GM23338 (cell line): ENCODE results near the gene SYT10. TPM values are rescaled to one million over a fixed set of nuclear protein-coding genes. Genes with fewer than 3 reads are reported as not detected.

ENCODE experiments used
- ATAC-seq: fragments of 200-7000 bp; cut with Tn5 transposase; 3 replicates; pipeline ENCODE4 v1.9.1; 2020
- DNase-seq: peaks from one replicate; pipeline ENCODE4 v3.0.0-alpha.2; 2015; ENCODE audit warnings: low spot score
- H2AFZ ChIP-seq: fragments of 200-600 bp; sonication (generic); 2 replicates; pipeline ENCODE4 v1.8.0; 2016; ENCODE audit warnings: antibody characterized with exemption, mild to moderate bottlenecking, moderate library complexity
- H3F3A ChIP-seq: fragments of 200-600 bp; sonication (generic); replicated peaks from 2 replicates; pipeline ENCODE4 v1.8.0; 2017; ENCODE audit warnings: antibody characterized with exemption, mixed run types, low read depth
- H3K27ac ChIP-seq: fragments of 200-600 bp; sonication (generic); 2 replicates; pipeline ENCODE4 v1.6.1; 2016; ENCODE audit warnings: low read depth
- H3K27me3 ChIP-seq: fragments of 200-600 bp; sonication (generic); 2 replicates; pipeline ENCODE4 v1.8.0; 2016; ENCODE audit warnings: mild to moderate bottlenecking, mixed run types, moderate library complexity; ENCODE audit not compliant: insufficient read depth
- H3K36me3 ChIP-seq: fragments of 200-600 bp; sonication (generic); 2 replicates; pipeline ENCODE4 v1.8.0; 2016; ENCODE audit warnings: mild to moderate bottlenecking; ENCODE audit not compliant: insufficient read depth
- H3K4me1 ChIP-seq: fragments of 200-600 bp; sonication (generic); 2 replicates; pipeline ENCODE4 v1.8.0; 2016; ENCODE audit warnings: mild to moderate bottlenecking, moderate library complexity; ENCODE audit not compliant: insufficient read depth
- H3K4me2 ChIP-seq: fragments of 200-600 bp; sonication (generic); 2 replicates; pipeline ENCODE4 v1.7.1; 2017; ENCODE audit warnings: mixed run types
- H3K4me3 ChIP-seq: fragments of 200-600 bp; sonication (generic); 2 replicates; pipeline ENCODE4 v1.6.1; 2016; ENCODE audit warnings: mixed run types
- H3K79me2 ChIP-seq: fragments of 200-600 bp; sonication (generic); replicated peaks from 2 replicates; pipeline ENCODE4 v1.8.0; 2017; ENCODE audit warnings: mild to moderate bottlenecking; ENCODE audit not compliant: insufficient read depth
- H3K9me2 ChIP-seq: fragments of 200-600 bp; sonication (generic); 2 replicates; pipeline ENCODE4 v1.8.0; 2017; ENCODE audit not compliant: insufficient read depth
- H4K20me1 ChIP-seq: fragments of 200-600 bp; sonication (generic); replicated peaks from 2 replicates; pipeline ENCODE4 v1.8.0; 2017; ENCODE audit warnings: mild to moderate bottlenecking; ENCODE audit not compliant: insufficient read depth
- H3K27ac Mint-ChIP-seq: 2 replicates; pipeline ENCODE4 v1.8.0; 2020; ENCODE audit warnings: inconsistent platforms, mild to moderate bottlenecking, moderate library complexity, mixed read lengths
- H3K27me3 Mint-ChIP-seq: 3 replicates; pipeline ENCODE4 v1.8.0; 2022; ENCODE audit warnings: low read depth, mild to moderate bottlenecking, moderate library complexity, mixed read lengths, inconsistent platforms; ENCODE audit not compliant: insufficient read depth, poor library complexity
- H3K36me3 Mint-ChIP-seq: 3 replicates; pipeline ENCODE4 v1.8.0; 2021; ENCODE audit warnings: low read depth, mild to moderate bottlenecking, inconsistent platforms, moderate library complexity, mixed read lengths
- H3K4me1 Mint-ChIP-seq: 3 replicates; pipeline ENCODE4 v1.8.0; 2020; ENCODE audit warnings: mild to moderate bottlenecking, inconsistent platforms, mixed read lengths
- H3K4me3 Mint-ChIP-seq: 3 replicates; pipeline ENCODE4 v1.8.0; 2021; ENCODE audit warnings: moderate library complexity, mild to moderate bottlenecking, inconsistent platforms, mixed read lengths
- H3K9me3 Mint-ChIP-seq: 3 replicates; pipeline ENCODE4 v1.8.0; 2020; ENCODE audit warnings: moderate library complexity, mild to moderate bottlenecking, inconsistent platforms, mixed read lengths
- EZH2 ChIP-seq: fragments of 200-600 bp; sonication (generic); IDR thresholded peaks from one replicate; pipeline ENCODE4 v1.8.0; 2017; ENCODE audit warnings: antibody characterized with exemption, mild to moderate bottlenecking, low read depth; ENCODE audit not compliant: unreplicated experiment
- EZH2phosphoT487 ChIP-seq: fragments of 200-600 bp; sonication (generic); IDR thresholded peaks from one replicate; pipeline ENCODE4 v1.8.1; 2018; ENCODE audit warnings: antibody characterized with exemption; ENCODE audit not compliant: unreplicated experiment
- NANOG ChIP-seq: IDR thresholded peaks from 2 replicates; pipeline ENCODE4 v1.6.1; 2016; ENCODE audit warnings: antibody characterized with exemption, borderline replicate concordance
- POLR2AphosphoS5 ChIP-seq: IDR thresholded peaks from 2 replicates; pipeline ENCODE4 v1.6.1; 2016; ENCODE audit warnings: antibody characterized with exemption, low read depth
- ZNF114 ChIP-seq: fragments of 250-450 bp; sonication (Bioruptor Pico); IDR thresholded peaks from 2 replicates; pipeline ENCODE4 v1.5.0; 2020; ENCODE audit warnings: mild to moderate bottlenecking, moderate library complexity
- polyA plus RNA-seq: library from polyadenylated mRNA; unstranded; fragments of >200 nt; fragmentation: Nextera tagmentation; extraction: Ambion mirVana; gene quantifications from 2 replicates; pipeline ENCODE4 v1.2.1, GENCODE V29; 2016
- total RNA-seq: library from RNA; depleted of rRNA; stranded (reverse); fragments of >200 nt; shearing (Covaris generic); gene quantifications from 2 replicates; pipeline ENCODE4 v1.2.3, GENCODE V29; 2014
- TF ChIP-seq, protein P1 (sequence below): IDR thresholded peaks from one replicate; pipeline ENCODE4 v1.6.1; 2018; ENCODE audit warnings: antibody characterized with exemption; ENCODE audit not compliant: unreplicated experiment
- TF ChIP-seq, protein P2 (sequence below): IDR thresholded peaks from 2 replicates; pipeline ENCODE4 v1.6.1; 2016; ENCODE audit warnings: antibody characterized with exemption
- TF ChIP-seq, protein P3 (sequence below), 2 experiments: fragments of 200-600 bp in 1 of 2; sonication (generic) in 1 of 2; conservative IDR thresholded peaks; 2 replicates each; pipeline versions ENCODE4 v1.5.1 to v1.6.1; 2016 to 2017; ENCODE audit warnings: antibody characterized with exemption in 2 of 2, low read depth in 2 of 2, mild to moderate bottlenecking in 2 of 2, moderate library complexity in 1 of 2
- TF ChIP-seq, protein P4 (sequence below): fragments of 250-450 bp; sonication (Bioruptor Pico); IDR thresholded peaks from 2 replicates; pipeline ENCODE4 v1.5.0; 2020; ENCODE audit warnings: mild to moderate bottlenecking, moderate library complexity

SYT10 gene
- total and polyA plus RNA-seq, 2 experiments from 2014 or later, result 1.3 to 3.0 TPM

DNA sequence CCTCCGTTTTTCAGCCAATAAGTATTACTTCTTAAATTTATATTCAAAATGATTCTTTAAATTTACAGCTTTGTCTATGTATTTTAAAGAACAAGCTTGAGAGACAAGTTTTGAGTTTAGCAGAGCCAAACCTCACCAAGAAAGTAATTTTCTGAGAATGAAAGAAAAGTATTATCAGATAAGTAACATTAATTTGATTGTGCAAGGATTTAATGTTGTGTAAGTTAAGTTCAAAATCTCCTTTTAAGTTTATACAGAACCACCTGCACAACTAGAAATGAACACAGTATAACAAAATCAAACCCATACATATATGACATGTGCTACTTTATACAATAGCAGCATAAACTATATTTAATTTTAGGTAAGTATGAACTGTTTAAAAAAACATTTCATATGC is 63.5 kb downstream of the SYT10 start (continued):
- TF ChIP-seq, protein P1, sequence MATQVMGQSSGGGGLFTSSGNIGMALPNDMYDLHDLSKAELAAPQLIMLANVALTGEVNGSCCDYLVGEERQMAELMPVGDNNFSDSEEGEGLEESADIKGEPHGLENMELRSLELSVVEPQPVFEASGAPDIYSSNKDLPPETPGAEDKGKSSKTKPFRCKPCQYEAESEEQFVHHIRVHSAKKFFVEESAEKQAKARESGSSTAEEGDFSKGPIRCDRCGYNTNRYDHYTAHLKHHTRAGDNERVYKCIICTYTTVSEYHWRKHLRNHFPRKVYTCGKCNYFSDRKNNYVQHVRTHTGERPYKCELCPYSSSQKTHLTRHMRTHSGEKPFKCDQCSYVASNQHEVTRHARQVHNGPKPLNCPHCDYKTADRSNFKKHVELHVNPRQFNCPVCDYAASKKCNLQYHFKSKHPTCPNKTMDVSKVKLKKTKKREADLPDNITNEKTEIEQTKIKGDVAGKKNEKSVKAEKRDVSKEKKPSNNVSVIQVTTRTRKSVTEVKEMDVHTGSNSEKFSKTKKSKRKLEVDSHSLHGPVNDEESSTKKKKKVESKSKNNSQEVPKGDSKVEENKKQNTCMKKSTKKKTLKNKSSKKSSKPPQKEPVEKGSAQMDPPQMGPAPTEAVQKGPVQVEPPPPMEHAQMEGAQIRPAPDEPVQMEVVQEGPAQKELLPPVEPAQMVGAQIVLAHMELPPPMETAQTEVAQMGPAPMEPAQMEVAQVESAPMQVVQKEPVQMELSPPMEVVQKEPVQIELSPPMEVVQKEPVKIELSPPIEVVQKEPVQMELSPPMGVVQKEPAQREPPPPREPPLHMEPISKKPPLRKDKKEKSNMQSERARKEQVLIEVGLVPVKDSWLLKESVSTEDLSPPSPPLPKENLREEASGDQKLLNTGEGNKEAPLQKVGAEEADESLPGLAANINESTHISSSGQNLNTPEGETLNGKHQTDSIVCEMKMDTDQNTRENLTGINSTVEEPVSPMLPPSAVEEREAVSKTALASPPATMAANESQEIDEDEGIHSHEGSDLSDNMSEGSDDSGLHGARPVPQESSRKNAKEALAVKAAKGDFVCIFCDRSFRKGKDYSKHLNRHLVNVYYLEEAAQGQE, result no peak
- TF ChIP-seq ZNF114 (CRISPR knock-in tag) (no peak), POLR2AphosphoS5 (no peak), EZH2phosphoT487 (no peak), NANOG (no peak)
- TF ChIP-seq, protein P2, sequence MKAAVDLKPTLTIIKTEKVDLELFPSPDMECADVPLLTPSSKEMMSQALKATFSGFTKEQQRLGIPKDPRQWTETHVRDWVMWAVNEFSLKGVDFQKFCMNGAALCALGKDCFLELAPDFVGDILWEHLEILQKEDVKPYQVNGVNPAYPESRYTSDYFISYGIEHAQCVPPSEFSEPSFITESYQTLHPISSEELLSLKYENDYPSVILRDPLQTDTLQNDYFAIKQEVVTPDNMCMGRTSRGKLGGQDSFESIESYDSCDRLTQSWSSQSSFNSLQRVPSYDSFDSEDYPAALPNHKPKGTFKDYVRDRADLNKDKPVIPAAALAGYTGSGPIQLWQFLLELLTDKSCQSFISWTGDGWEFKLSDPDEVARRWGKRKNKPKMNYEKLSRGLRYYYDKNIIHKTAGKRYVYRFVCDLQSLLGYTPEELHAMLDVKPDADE, result no peak
- TF ChIP-seq, protein P3, sequence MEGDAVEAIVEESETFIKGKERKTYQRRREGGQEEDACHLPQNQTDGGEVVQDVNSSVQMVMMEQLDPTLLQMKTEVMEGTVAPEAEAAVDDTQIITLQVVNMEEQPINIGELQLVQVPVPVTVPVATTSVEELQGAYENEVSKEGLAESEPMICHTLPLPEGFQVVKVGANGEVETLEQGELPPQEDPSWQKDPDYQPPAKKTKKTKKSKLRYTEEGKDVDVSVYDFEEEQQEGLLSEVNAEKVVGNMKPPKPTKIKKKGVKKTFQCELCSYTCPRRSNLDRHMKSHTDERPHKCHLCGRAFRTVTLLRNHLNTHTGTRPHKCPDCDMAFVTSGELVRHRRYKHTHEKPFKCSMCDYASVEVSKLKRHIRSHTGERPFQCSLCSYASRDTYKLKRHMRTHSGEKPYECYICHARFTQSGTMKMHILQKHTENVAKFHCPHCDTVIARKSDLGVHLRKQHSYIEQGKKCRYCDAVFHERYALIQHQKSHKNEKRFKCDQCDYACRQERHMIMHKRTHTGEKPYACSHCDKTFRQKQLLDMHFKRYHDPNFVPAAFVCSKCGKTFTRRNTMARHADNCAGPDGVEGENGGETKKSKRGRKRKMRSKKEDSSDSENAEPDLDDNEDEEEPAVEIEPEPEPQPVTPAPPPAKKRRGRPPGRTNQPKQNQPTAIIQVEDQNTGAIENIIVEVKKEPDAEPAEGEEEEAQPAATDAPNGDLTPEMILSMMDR (conservative IDR thresholded peaks at IDR 0.05; ENCODE audit: low read depth in 2 of 2), result no peak

DNA sequence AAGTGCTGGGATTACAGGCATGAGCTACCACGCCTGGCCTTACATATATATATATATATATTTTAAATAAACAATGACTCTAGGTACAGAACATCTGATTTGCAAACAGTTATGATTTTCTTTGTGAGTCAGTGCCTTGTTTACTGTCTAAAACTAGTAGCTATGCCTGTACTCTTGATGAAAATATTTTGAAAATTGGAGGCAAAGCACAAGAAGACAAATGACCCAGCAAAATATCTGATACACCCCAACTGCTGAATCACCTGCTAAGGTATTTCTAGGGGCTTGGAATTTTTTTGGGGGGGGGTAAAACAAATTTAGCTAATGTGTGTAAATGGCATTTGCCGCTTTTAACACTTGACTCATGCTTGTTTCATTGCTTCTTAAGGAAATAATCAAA is 69.3 kb downstream of the SYT10 start:
- no peak for DNase-seq
- Histone ChIP-seq H3K9me2 (no peaks in the 10 kb centered on the region), H2AFZ (no peak overlapping the region), H4K20me1 (no peaks in the 10 kb centered on the region), H3K79me2 (no peaks in the 10 kb centered on the region), H3K4me2 (no peak overlapping the region), H3K4me1 (no peaks in the 10 kb centered on the region), H3F3A (no peaks in the 10 kb centered on the region), H3K27ac (no peak overlapping the region), H3K36me3 (no peaks in the 10 kb centered on the region), H3K27me3 (no peaks in the 10 kb centered on the region), H3K4me3 (no peak overlapping the region)
- no peak overlapping the region for H3K4me3 Mint-ChIP-seq
- no peaks in the 10 kb centered on the region for H3K36me3 Mint-ChIP-seq
- no peaks in the 10 kb centered on the region for H3K9me3 Mint-ChIP-seq
- no peaks in the 10 kb centered on the region for H3K27me3 Mint-ChIP-seq
- H3K4me1 Mint-ChIP-seq, result no peaks in the 10 kb centered on the region
- H3K27ac Mint-ChIP-seq, result no peak overlapping the region
- ATAC-seq, result no peak
- TF ChIP-seq, protein P3 (conservative IDR thresholded peaks at IDR 0.05; ENCODE audit: low read depth in 2 of 2), result no peak
- TF ChIP-seq EZH2phosphoT487 (no peak), EZH2 (no peak)
- TF ChIP-seq, protein P4, sequence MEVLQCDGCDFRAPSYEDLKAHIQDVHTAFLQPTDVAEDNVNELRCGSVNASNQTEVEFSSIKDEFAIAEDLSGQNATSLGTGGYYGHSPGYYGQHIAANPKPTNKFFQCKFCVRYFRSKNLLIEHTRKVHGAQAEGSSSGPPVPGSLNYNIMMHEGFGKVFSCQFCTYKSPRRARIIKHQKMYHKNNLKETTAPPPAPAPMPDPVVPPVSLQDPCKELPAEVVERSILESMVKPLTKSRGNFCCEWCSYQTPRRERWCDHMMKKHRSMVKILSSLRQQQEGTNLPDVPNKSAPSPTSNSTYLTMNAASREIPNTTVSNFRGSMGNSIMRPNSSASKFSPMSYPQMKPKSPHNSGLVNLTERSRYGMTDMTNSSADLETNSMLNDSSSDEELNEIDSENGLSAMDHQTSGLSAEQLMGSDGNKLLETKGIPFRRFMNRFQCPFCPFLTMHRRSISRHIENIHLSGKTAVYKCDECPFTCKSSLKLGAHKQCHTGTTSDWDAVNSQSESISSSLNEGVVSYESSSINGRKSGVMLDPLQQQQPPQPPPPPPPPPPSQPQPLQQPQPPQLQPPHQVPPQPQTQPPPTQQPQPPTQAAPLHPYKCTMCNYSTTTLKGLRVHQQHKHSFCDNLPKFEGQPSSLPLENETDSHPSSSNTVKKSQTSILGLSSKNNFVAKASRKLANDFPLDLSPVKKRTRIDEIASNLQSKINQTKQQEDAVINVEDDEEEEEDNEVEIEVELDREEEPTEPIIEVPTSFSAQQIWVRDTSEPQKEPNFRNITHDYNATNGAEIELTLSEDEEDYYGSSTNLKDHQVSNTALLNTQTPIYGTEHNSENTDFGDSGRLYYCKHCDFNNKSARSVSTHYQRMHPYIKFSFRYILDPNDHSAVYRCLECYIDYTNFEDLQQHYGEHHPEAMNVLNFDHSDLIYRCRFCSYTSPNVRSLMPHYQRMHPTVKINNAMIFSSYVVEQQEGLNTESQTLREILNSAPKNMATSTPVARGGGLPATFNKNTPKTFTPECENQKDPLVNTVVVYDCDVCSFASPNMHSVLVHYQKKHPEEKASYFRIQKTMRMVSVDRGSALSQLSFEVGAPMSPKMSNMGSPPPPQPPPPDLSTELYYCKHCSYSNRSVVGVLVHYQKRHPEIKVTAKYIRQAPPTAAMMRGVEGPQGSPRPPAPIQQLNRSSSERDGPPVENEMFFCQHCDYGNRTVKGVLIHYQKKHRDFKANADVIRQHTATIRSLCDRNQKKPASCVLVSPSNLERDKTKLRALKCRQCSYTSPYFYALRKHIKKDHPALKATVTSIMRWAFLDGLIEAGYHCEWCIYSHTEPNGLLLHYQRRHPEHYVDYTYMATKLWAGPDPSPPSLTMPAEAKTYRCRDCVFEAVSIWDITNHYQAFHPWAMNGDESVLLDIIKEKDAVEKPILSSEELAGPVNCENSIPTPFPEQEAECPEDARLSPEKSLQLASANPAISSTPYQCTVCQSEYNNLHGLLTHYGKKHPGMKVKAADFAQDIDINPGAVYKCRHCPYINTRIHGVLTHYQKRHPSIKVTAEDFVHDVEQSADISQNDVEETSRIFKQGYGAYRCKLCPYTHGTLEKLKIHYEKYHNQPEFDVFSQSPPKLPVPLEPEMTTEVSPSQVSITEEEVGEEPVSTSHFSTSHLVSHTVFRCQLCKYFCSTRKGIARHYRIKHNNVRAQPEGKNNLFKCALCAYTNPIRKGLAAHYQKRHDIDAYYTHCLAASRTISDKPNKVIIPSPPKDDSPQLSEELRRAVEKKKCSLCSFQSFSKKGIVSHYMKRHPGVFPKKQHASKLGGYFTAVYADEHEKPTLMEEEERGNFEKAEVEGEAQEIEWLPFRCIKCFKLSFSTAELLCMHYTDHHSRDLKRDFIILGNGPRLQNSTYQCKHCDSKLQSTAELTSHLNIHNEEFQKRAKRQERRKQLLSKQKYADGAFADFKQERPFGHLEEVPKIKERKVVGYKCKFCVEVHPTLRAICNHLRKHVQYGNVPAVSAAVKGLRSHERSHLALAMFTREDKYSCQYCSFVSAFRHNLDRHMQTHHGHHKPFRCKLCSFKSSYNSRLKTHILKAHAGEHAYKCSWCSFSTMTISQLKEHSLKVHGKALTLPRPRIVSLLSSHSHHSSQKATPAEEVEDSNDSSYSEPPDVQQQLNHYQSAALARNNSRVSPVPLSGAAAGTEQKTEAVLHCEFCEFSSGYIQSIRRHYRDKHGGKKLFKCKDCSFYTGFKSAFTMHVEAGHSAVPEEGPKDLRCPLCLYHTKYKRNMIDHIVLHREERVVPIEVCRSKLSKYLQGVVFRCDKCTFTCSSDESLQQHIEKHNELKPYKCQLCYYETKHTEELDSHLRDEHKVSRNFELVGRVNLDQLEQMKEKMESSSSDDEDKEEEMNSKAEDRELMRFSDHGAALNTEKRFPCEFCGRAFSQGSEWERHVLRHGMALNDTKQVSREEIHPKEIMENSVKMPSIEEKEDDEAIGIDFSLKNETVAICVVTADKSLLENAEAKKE, result no peak
